B cell (primary cell): Measurements from ENCODE around the gene TRAPPC5. TPM values are rescaled to one million over a fixed set of nuclear protein-coding genes. Genes with fewer than 3 reads are reported as not detected.

Source experiments
- ATAC-seq: fragments of 200-7000 bp; cut with Tn5 transposase; one replicate; pipeline ENCODE4 v1.10.0; 2021; ENCODE audit warnings: low read depth, mild to moderate bottlenecking, moderate number of reproducible peaks, moderate library complexity
- CTCF ChIA-PET: fragments of 350-600 bp; sonication (Branson Sonifier 250); formaldehyde crosslinking; loops from one replicate; lab custom pipeline; 2021; ENCODE audit warnings: antibody characterized with exemption, inconsistent platforms; lab: Charles Lee
- POLR2A ChIA-PET: fragments of 350-600 bp; sonication (Branson Sonifier 250); formaldehyde crosslinking; loops from one replicate; lab custom pipeline; 2021; ENCODE audit warnings: antibody characterized with exemption; lab: Charles Lee
- DNase-seq: peaks from one replicate; pipeline ENCODE4 v3.0.0; 2013
- H2AFZ ChIP-seq: 2 replicates; pipeline ENCODE4 v1.6.1; 2012; ENCODE audit warnings: mild to moderate bottlenecking, low read depth, low read length; ENCODE audit not compliant: insufficient read depth, poor library complexity, severe bottlenecking
- H3K27ac ChIP-seq, 2 donors: 1 replicate in 1 of 2; 2 replicates in 1 of 2; pipeline ENCODE4 v1.5.1; 2012 to 2013; ENCODE audit warnings: low read length in 2 of 2, mild to moderate bottlenecking in 2 of 2, moderate library complexity in 1 of 2
- H3K27me3 ChIP-seq, 4 experiments: fragments of 200-600 bp in 1 of 4; sonication (generic) in 1 of 4; replicated peaks in 1 of 4; 1 replicate in 2 of 4; 2 replicates in 2 of 4; pipeline versions ENCODE4 v1.6.1 to v1.7.0; 2013 to 2016; ENCODE audit warnings: low read length in 3 of 4, mild to moderate bottlenecking in 2 of 4, mixed read lengths in 1 of 4, moderate library complexity in 1 of 4; ENCODE audit not compliant: insufficient read depth in 4 of 4, control insufficient read depth in 3 of 4; ENCODE audit errors: control extremely low read depth in 1 of 4
- H3K36me3 ChIP-seq, 2 experiments: replicated peaks in 1 of 2; 1 replicate in 1 of 2; 2 replicates in 1 of 2; pipeline versions ENCODE4 v1.6.1 to v1.7.1; 2013; ENCODE audit warnings: low read length in 1 of 2; ENCODE audit not compliant: insufficient read depth in 2 of 2, control insufficient read depth in 1 of 2; ENCODE audit errors: control extremely low read depth in 1 of 2, extremely low read depth in 1 of 2
- H3K4me1 ChIP-seq, 2 donors: fragments of 200-600 bp in 1 of 2; sonication (generic) in 1 of 2; 1 replicate in 1 of 2; 2 replicates in 1 of 2; pipeline versions ENCODE4 v1.5.1 to v1.6.1; 2013 to 2017; ENCODE audit warnings: low read length in 2 of 2; ENCODE audit not compliant: control insufficient read depth in 2 of 2, insufficient read depth in 2 of 2
- H3K4me2 ChIP-seq: replicated peaks from 2 replicates; pipeline ENCODE3; 2012; ENCODE audit warnings: mild to moderate bottlenecking, low read depth, low read length; ENCODE audit not compliant: poor library complexity, severe bottlenecking
- H3K4me3 ChIP-seq, 5 experiments: fragments of 200-600 bp in 1 of 5; sonication (generic) in 1 of 5; 1 replicate in 3 of 5; 2 replicates in 2 of 5; pipeline versions ENCODE4 v1.5.1 to v1.7.0; 2011 to 2016; ENCODE audit warnings: low read length in 4 of 5, mild to moderate bottlenecking in 4 of 5, low read depth in 2 of 5, control low read depth in 1 of 5, moderate library complexity in 1 of 5; ENCODE audit not compliant: insufficient read depth in 1 of 5; ENCODE audit errors: control extremely low read depth in 1 of 5, extremely low read depth in 1 of 5
- H3K79me2 ChIP-seq: fragments of 200-600 bp; sonication (generic); one replicate; pipeline ENCODE4 v1.6.0; 2016; ENCODE audit warnings: low read length; ENCODE audit not compliant: control insufficient read depth, insufficient read depth
- H3K9ac ChIP-seq: fragments of 200-600 bp; sonication (generic); 2 replicates; pipeline ENCODE4 v1.6.1; 2017; ENCODE audit warnings: mild to moderate bottlenecking, low read length, moderate library complexity
- H3K9me3 ChIP-seq, 3 donors: one replicate each; pipeline versions ENCODE4 v1.6.1 to v1.7.1; 2013; ENCODE audit warnings: low read length in 2 of 3; ENCODE audit not compliant: control insufficient read depth in 2 of 3, insufficient read depth in 1 of 3; ENCODE audit errors: control extremely low read depth in 1 of 3
- H4K20me1 ChIP-seq: 2 replicates; pipeline ENCODE4 v1.6.0; 2012; ENCODE audit warnings: mild to moderate bottlenecking, low read length; ENCODE audit not compliant: insufficient read depth, control insufficient read depth, poor library complexity, severe bottlenecking
- H3K27ac Mint-ChIP-seq: one replicate; pipeline ENCODE4 v1.8.0; 2021; ENCODE audit warnings: mixed read lengths
- H3K27me3 Mint-ChIP-seq: one replicate; pipeline ENCODE4 v1.8.0; 2021; ENCODE audit warnings: mixed read lengths
- H3K4me1 Mint-ChIP-seq: one replicate; pipeline ENCODE4 v1.8.0; 2021; ENCODE audit warnings: mixed read lengths
- H3K4me3 Mint-ChIP-seq: one replicate; pipeline ENCODE4 v1.8.0; 2021; ENCODE audit warnings: mixed read lengths
- H3K9me3 Mint-ChIP-seq: one replicate; pipeline ENCODE4 v1.8.0; 2022; ENCODE audit warnings: mixed read lengths; ENCODE audit not compliant: insufficient read depth
- CTCF ChIP-seq: fragments of 200-600 bp; IDR thresholded peaks from one replicate; pipeline ENCODE4 v1.8.0; 2022; ENCODE audit warnings: antibody characterized with exemption, mild to moderate bottlenecking
- EZH2 ChIP-seq: IDR thresholded peaks from 2 replicates; pipeline ENCODE4 v1.6.1; 2012; ENCODE audit warnings: borderline replicate concordance, low read depth, mild to moderate bottlenecking, moderate library complexity, low read length; ENCODE audit not compliant: insufficient read depth, poor library complexity, severe bottlenecking
- WGBS: methylation state at CpG from one replicate; pipeline ENCODE4 v1.1.5; 2013; ENCODE audit warnings: missing lambda C conversion rate; ENCODE audit not compliant: insufficient coverage; 5-methylcytosine and 5-hydroxymethylcytosine counted together
- intact Hi-C: fragments of 100-400 bp; cut with micrococcal nuclease; formaldehyde crosslinking; loops from one replicate; pipeline ENCODE4 v1.10.0; 2022
- polyA plus RNA-seq: library from polyadenylated mRNA; depleted of rRNA; stranded (reverse); fragments of >200 nt; gene quantifications from 2 replicates; pipeline ENCODE4 v1.2.3, GENCODE V29; 2012
- total RNA-seq, 2 donors: library from RNA; stranded (reverse); fragments of 120-200 nt in 1 of 2; gene quantifications; 1 replicate in 1 of 2; 2 replicates in 1 of 2; pipeline versions ENCODE4 v1.2.3 to v1.2.4, GENCODE V29; 2013 to 2022

The TRAPPC5 gene
- total and polyA plus RNA-seq, 2 donors (not counting 1 experiment from before 2014, with no cell fraction given): 61.5 to 64.9 TPM

- no peak overlapping the region for H3K4me3 ChIP-seq
- Mint-ChIP-seq H3K4me3 (peak overlapping the region; percentile 87), H3K9me3 (no peaks in the 10 kb centered on the region), H3K27ac (peak overlapping the region; percentile 100), H3K27me3 (no peaks in the 10 kb centered on the region), H3K4me1 (peaks cover 84% of the 10 kb centered on the region)
- H3K9ac ChIP-seq: no peak overlapping the region
- no peak for ATAC-seq
- peaks cover 0 to 6% (median 0%) of the 10 kb centered on the region in 3 donors for H3K9me3 ChIP-seq
- peak overlapping the region; percentile 71 for H3K4me2 ChIP-seq
- H2AFZ ChIP-seq: peak overlapping the region; percentile 4
- peak overlapping the region; percentile 95 to 98 for H3K27ac ChIP-seq
- H3K27me3 ChIP-seq: no peaks in the 10 kb centered on the region
- DNase-seq: no peak
- H4K20me1 ChIP-seq: no peaks in the 10 kb centered on the region
- peaks cover 0 to 9% of the 10 kb centered on the region in 2 experiments for H3K36me3 ChIP-seq
- intact Hi-C loops: loop anchor here (10.0 kb wide), 1 partner anchor 359 kb away; the partner anchor contains the start of gene ARHGEF18
- 92% methylated on average over 8 of the region's 8 CpGs for WGBS
- peaks cover 81% of the 10 kb centered on the region for H3K79me2 ChIP-seq
- ChIA-PET POLR2A (interaction anchor here (0.6 to 2.6 kb wide), 4 partner anchors 23 to 125 kb away, joined by 3 to 15 read pairs (median 6); partner anchors contain the start of gene TRAPPC5), CTCF (interaction anchor here (7.0 to 8.3 kb wide), 2 partner anchors 23 to 98 kb away, joined by 58 read pairs; partner anchors contain the start of gene TRAPPC5)
- TF ChIP-seq EZH2: no peak
- TF ChIP-seq CTCF: no peak
- H3K4me1 ChIP-seq: peaks cover 88 to 97% of the 10 kb centered on the region in 2 donors
Observed at GRCh38 chr19:7703332-7703731, 22.7 kb downstream of the TRAPPC5 start.
